Neural crest cell (in vitro differentiated cells): ENCODE data around the gene SLC27A3. TPM values are rescaled to one million over a fixed set of nuclear protein-coding genes. Genes with fewer than 3 reads are reported as not detected.

Experiments
- DNase-seq: peaks from one replicate; pipeline ENCODE4 v3.0.0; 2021; ENCODE audit warnings: low read depth, mixed read lengths, low spot score
- H3K27ac Mint-ChIP-seq: one replicate; pipeline ENCODE4 v1.8.0; 2021; ENCODE audit warnings: mild to moderate bottlenecking, mixed read lengths; ENCODE audit not compliant: unreplicated experiment
- H3K27me3 Mint-ChIP-seq: 2 replicates; pipeline ENCODE4 v1.8.0; 2021; ENCODE audit warnings: low read depth, mild to moderate bottlenecking, mixed read lengths
- H3K36me3 Mint-ChIP-seq: 2 replicates; pipeline ENCODE4 v1.8.0; 2021; ENCODE audit warnings: low read depth, mild to moderate bottlenecking, mixed read lengths
- H3K4me1 Mint-ChIP-seq: 2 replicates; pipeline ENCODE4 v1.8.0; 2021; ENCODE audit warnings: mixed read lengths
- H3K4me3 Mint-ChIP-seq: one replicate; pipeline ENCODE4 v1.8.0; 2021; ENCODE audit warnings: mild to moderate bottlenecking, mixed read lengths
- H3K9me3 Mint-ChIP-seq: 2 replicates; pipeline ENCODE4 v1.8.0; 2021; ENCODE audit warnings: mixed read lengths
- total RNA-seq: library from RNA; stranded (reverse); gene quantifications from 2 replicates; pipeline ENCODE4 v1.2.1, GENCODE V29; 2021
- TF ChIP-seq, protein P1 (sequence below): fragments of 200-600 bp; sonication (generic); conservative IDR thresholded peaks from 2 replicates; pipeline ENCODE4 v1.5.0; 2021; ENCODE audit warnings: antibody characterized with exemption, mild to moderate bottlenecking

The SLC27A3 gene
- total RNA-seq, 1 donor from 2014 or later, result 16.8 TPM

- no peak for DNase-seq
- Mint-ChIP-seq H3K4me3 (no peak overlapping the region), H3K4me1 (peaks cover 46% of the 10 kb centered on the region), H3K27me3 (peaks cover under 1% of the 10 kb centered on the region), H3K36me3 (no peaks in the 10 kb centered on the region), H3K27ac (no peak overlapping the region), H3K9me3 (no peaks in the 10 kb centered on the region)
- TF ChIP-seq, protein P1, sequence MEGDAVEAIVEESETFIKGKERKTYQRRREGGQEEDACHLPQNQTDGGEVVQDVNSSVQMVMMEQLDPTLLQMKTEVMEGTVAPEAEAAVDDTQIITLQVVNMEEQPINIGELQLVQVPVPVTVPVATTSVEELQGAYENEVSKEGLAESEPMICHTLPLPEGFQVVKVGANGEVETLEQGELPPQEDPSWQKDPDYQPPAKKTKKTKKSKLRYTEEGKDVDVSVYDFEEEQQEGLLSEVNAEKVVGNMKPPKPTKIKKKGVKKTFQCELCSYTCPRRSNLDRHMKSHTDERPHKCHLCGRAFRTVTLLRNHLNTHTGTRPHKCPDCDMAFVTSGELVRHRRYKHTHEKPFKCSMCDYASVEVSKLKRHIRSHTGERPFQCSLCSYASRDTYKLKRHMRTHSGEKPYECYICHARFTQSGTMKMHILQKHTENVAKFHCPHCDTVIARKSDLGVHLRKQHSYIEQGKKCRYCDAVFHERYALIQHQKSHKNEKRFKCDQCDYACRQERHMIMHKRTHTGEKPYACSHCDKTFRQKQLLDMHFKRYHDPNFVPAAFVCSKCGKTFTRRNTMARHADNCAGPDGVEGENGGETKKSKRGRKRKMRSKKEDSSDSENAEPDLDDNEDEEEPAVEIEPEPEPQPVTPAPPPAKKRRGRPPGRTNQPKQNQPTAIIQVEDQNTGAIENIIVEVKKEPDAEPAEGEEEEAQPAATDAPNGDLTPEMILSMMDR, result no peak
Observed at GRCh38 chr1:153789478-153790034, 14.3 kb downstream of the SLC27A3 start.

DNA sequence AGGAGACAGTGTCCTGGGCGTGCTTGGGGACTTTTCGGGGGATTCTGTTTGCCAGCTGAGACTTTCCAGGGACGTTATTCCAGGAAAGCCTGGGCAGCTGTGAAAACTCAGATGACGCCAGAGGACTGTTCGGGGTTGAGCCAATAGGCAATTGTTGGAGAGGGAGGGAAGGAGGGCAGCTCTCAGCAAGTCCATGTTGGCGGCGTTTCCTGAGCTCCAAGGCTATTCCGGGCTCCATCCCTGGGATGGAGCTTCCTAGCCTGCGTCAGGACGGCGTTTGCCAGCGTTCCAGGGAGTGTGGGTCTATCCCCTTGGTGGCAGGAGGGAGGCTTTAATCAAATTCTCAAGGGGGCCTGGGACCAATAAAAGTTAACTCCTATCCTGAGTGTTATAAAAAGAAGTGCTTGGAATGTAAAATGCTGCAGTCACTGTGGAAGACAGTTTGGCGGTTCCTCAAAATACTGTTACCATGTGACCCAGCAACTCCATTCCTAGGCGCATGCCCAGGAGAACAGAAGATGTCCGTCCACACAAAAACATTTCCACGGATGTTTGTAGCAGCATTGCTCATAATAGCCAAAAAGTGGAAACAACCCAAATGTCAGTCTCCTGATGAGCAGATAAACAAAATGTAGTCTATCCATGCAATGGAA lies 15.2 kb downstream of the SLC27A3 start:
- Mint-ChIP-seq H3K4me1 (peaks cover 49% of the 10 kb centered on the region), H3K36me3 (no peaks in the 10 kb centered on the region), H3K9me3 (no peaks in the 10 kb centered on the region)

DNA sequence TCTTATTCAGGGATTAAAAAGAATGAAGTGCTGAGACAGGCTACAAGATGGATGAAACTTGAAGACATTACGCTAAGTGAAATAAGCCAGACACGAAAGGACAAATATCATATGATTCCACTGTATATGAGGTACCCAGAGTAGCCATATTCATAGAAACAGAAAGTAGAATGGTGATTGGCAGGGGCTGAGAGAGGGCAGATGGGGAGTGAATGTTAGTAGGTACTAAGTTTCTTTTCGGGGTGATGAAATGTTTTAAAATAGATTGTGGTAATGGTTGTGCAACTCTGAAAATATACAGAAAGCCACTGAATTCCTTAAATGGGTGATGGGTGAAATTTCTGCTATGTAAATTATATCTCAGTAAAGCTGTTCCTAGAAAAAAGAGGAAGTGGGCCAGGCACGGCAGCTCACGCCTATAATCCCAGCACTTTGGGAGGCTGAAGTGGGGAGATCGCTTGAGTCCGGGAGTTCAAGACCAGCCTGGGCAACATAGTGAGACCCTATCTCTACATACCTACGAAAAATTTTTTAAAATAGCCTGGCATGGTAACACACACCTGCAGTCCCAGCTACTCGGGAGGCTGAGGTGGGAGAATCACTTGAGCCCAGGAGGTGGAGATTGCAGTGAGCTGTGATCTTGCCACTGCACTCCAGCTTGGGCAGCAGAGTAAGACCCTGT lies 15.9 kb downstream of the SLC27A3 start:
- Mint-ChIP-seq H3K4me1 (peaks cover 45% of the 10 kb centered on the region), H3K27me3 (peaks cover 2% of the 10 kb centered on the region), H3K36me3 (no peaks in the 10 kb centered on the region), H3K4me3 (peak overlapping the region; percentile 14), H3K9me3 (no peaks in the 10 kb centered on the region), H3K27ac (no peak overlapping the region)
- DNase-seq, result no peak
- TF ChIP-seq, protein P1, result no peak

More for the DNA sequence above, 15.2 kb downstream of the SLC27A3 start:
- peak overlapping the region; percentile 7 for H3K27ac Mint-ChIP-seq
- no peak for DNase-seq
- H3K4me3 Mint-ChIP-seq, result peak overlapping the region; percentile 14
- H3K27me3 Mint-ChIP-seq, result peaks cover 2% of the 10 kb centered on the region
- TF ChIP-seq, protein P1, result no peak

DNA sequence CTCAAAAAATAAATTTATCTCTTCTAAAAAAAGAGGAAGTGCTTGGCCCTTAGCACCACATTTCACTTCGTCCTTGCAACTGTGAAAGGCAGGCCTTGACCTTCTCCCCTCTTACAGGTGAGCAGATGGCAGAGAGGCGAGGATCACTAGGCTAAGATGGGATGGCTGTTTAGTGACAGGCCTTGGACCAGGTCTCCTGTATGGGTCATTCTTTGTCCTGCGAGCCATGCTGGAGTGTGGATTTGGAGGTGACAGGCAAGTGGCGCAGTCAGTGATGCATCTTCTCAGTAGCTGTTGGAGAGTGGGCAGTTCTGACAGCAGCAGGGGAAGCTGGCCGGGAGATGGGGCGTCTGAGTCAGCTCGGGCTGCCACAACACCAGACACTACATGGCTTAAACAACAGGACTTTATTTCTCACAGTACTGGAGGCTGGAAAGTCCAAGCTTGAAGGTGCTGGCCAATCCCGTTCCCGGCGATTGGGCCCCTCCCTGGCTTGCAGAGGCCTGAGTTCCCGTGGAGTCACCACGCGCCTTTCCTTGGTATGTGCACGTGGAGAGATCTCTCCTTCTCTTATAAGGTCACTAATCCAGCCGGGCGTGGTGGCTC lies 16.5 kb downstream of the SLC27A3 start:
- peaks cover 49% of the 10 kb centered on the region for H3K4me1 Mint-ChIP-seq
- no peak for DNase-seq
- peak overlapping the region; percentile 26 for H3K4me3 Mint-ChIP-seq
- TF ChIP-seq, protein P1, result no peak
- peaks cover 2% of the 10 kb centered on the region for H3K27me3 Mint-ChIP-seq
- H3K36me3 Mint-ChIP-seq, result peaks cover 3% of the 10 kb centered on the region
- no peak overlapping the region for H3K27ac Mint-ChIP-seq
- H3K9me3 Mint-ChIP-seq, result no peaks in the 10 kb centered on the region

- H3K4me1 Mint-ChIP-seq, result peaks cover 56% of the 10 kb centered on the region
- H3K36me3 Mint-ChIP-seq, result peaks cover 4% of the 10 kb centered on the region
- H3K27me3 Mint-ChIP-seq, result peaks cover 4% of the 10 kb centered on the region
- no peak for DNase-seq
- no peaks in the 10 kb centered on the region for H3K9me3 Mint-ChIP-seq
- peak overlapping the region; percentile 97 for H3K27ac Mint-ChIP-seq
- TF ChIP-seq, protein P1, result no peak
- peak overlapping the region; percentile 64 for H3K4me3 Mint-ChIP-seq
Observed at GRCh38 chr1:153792631-153793041, 17.4 kb downstream of the SLC27A3 start.
